HUDEP-2 (cell line): ENCODE measurements around the gene CCDC74B.
"Not testable (repeated sequence)": the region's sequence is repeated elsewhere in the genome, so short reads cannot be mapped to it uniquely, and the experiment has no call there.

Experiments
- DNase-seq, 76 experiments: peaks; one replicate each; lab custom pipeline; 2025; ENCODE audit not compliant: unreplicated experiment in 76 of 76; lab: John Stamatoyannopoulos, UW

Gene CCDC74B

DNA sequence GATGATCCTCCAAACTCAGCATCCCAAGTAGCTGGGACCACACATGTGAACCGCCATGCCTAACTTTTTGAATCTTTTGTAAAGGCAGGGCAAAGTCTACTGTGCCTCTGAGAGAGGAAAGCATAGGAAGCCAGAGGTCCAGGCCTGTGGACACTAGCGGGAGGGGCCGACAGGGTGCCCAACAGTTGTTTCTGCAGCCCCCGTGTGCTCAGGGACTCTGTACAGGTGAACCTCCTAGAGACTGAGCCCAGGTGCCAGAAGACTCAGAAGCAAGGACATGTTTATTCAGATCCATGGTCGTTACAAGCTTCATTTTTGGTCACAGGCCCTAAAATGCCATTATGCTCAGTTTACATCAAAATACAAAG is 6.2 kb upstream of the CCDC74B start:
- DNase-seq = not testable (repeated sequence)

DNA sequence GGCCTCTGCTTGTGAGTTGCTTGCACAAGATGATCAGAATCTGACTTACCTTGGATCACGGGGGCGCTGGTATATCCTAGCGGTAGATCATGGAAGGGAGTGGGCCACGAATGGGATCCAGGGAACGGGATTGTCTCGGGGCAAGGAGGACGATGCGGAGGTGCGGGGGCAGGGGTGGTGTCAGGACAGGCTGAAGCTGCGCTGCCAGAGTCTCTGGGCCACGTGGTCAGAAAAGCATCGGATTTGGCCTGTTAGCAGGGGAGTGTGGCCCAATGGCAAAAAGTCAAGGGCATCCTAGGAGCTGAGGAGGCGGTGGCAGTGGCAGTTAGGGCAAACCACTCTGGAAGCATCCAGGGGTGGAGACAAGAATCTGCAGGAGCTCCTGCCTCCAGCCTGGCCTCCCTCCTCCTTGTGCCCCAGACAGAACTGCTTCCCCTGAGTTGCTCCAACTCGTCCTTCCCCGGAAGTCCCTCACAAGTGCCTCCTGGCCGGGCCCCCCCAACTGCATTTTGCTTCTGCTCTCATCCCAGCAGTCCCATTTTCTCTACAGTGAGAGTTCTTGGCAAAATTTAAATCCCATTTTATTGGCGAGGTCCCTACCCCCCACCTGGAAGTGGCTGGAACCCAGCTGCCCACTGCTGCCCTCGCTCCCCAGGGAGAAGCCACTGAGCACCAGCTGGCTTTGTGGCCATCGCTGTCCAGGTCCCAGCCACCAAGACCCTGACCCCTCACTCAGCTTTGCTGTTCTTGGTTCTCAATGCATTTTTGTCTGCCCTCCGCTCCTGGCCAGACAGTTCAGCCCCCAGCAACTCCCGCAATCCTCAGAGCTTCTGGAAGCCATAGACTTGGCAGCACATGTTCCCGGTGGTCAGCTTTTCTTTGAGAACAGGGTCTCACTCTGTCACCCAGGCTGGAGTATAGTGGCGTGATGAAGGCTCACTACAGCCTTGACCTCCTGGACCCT is 5.6 kb upstream of the CCDC74B start:
- no peak for DNase-seq

DNA sequence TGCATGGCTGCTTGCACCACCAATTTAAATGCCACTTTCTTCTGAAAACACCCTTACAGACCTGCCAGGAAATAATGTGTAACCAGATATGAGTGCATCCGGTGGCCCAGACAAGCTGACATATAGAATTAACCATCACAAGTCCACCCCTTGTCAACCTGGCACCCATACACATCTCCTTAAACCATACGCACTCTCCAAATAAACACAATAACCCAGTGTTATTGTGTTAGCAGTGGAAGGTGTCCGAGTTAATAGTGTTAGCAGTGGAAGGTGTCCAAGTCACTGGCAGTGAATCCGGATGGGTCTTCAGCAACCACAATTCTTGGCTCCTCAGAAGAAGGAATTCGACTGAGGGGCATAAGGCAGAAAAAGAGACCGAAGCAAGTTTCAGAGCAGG is 3.6 kb upstream of the CCDC74B start:
- not testable (repeated sequence) for DNase-seq

DNA sequence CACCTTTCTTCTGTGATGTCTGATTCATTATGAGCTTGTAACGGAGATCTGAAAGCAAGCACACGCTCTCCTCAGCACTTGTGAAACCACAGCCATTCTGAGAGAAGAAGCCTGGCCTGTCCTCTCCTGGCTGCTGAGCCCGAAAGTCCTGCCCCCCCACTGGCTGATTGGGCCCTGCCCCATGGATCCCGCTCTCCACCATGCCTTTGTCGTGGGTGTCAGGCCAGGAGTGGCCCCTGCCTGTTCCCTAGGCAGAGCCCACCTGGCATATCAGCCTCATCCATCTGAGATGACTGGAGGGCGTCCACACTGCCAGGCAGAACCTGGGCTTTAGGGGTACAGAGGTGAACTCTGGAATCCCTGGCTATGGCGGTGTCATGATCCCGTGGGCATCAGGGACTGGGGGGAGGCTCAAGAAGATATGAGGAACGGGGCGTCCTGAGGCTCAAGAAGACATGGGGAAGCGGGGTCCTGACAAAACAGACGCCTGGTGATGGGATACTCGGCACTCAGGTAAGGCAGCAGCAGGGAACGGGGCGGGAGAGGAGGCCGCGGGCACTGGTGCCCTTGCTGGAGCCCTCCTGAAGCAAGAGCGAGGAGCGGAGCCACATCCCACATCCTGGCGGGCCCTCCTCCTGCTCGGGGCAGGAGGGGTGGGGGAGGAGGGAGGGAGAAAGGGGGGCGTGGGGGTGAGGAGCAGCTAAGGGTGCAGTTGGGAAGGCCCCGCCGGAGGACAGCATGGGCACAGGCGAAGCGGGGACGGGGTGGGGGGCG is 1.5 kb downstream of the CCDC74B start:
- DNase-seq = not testable (repeated sequence)

DNA sequence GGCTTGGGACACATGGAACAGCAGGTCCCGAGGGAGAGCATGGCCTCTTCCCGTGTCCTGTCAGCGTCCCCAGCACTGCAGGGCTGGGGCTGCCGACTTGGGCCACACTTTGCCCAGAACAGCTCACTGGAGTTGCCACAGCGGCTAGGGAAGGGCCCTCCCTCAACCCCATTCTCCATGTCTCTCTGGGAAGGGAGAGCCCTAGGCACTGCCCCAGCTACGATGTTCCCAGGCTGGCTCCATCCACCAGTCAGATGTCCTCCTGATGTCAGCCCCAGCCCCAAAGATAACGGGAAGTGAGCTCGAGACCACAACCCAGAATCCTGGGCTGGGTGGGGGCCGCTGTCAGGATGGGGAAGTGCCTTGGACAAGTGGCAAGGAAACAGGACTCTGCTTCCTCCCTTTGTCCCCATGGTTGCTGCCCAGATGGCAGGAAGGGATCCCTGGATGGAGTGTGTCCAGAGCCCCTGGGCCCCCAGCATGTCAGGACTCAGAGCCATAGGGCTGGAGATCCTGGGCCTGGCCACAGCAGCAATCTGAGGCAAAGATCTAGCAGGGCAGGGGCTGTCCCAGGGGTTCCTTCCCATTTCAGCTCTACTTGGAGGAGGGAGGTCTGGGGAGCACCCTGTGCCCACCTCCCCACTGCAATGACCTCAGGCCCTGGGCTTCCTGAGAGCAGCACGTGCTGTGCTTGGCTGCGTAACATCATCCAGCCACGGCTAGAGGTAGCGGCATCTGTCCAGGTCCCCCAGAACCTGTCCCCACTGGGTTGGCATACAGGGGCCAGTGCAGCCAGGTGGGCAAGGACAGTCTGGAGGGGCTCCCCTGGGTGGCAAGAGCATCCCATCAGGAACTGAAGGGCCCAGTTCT is 2.3 kb downstream of the CCDC74B start:
- DNase-seq = not testable (repeated sequence)

DNA sequence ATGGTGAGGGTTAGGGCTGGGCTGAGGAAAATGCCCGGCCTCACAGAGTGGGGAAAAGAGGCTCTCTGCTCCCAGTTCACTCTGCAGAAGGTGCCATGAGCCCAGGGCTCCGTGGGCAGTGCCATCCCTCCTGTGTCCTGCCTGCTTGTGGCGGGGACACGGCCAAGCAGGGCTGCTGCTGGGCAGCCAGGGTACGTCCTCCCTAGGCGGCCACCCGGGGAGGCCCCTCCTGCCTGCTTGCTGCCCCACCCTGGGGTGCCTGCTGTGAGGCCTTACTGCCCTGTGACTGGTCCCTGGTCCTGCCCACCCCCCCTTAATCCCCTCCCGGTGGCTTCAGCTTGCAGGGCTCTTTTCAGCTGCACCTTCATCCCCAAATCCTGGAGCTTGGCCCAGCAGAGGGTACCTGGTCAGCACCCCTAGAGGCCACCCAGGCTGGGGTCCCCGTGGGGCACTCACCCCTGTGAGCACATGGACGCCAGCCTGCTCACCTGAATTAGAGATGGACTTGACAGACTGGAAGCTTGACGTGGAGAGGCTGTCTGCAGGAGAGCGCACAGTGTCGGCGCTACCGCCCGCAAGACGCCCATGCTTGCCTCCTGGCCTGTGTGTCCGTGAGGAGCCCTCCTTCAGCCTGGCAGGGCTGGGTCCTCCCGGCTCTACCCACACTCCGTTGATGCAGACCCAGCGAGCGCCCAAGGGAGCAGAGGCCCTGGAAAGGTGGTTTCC is 3.1 kb downstream of the CCDC74B start:
- DNase-seq = not testable (repeated sequence)

DNA sequence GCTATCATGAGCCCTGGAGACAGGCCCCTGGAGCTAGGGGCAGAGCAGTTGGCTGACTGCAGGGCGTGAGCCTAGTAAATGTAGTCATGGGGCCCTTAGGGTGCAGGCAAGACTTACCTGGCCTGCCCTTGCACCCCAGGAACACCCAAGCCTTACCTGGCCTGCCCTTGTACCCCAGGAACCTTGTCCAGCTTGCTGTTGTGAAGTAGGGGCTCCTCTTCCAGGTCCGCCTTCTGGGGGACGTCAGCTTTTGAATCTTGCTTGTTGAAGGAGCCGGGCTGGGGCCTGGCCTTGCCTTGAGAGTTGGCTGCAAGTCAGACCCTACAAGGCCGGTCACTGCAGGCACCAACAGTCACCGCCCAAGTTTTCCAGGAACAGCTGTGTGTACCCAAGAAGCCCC is 3.9 kb downstream of the CCDC74B start:
- DNase-seq = not testable (repeated sequence)

DNA sequence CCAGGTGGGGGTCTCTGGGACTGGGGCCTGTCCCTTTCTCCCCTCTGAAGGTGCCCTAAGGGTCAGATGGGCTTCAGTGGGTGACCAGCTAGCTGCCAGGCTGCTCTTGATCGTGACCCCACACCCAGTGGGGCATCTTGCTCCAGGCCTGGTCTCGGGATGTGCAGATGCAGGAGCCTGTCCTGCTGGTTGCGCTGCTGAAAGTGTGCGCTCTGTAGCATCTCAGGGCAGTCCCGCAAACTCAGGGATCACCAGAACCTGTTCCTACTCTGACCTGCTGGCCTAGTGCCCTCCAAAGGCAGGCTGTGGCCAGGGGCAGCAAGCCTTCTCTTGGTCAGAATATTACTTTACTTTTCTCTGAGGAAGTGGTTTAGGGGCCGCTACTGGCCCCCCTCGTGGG is 4.4 kb downstream of the CCDC74B start:
- DNase-seq = not testable (repeated sequence)

DNA sequence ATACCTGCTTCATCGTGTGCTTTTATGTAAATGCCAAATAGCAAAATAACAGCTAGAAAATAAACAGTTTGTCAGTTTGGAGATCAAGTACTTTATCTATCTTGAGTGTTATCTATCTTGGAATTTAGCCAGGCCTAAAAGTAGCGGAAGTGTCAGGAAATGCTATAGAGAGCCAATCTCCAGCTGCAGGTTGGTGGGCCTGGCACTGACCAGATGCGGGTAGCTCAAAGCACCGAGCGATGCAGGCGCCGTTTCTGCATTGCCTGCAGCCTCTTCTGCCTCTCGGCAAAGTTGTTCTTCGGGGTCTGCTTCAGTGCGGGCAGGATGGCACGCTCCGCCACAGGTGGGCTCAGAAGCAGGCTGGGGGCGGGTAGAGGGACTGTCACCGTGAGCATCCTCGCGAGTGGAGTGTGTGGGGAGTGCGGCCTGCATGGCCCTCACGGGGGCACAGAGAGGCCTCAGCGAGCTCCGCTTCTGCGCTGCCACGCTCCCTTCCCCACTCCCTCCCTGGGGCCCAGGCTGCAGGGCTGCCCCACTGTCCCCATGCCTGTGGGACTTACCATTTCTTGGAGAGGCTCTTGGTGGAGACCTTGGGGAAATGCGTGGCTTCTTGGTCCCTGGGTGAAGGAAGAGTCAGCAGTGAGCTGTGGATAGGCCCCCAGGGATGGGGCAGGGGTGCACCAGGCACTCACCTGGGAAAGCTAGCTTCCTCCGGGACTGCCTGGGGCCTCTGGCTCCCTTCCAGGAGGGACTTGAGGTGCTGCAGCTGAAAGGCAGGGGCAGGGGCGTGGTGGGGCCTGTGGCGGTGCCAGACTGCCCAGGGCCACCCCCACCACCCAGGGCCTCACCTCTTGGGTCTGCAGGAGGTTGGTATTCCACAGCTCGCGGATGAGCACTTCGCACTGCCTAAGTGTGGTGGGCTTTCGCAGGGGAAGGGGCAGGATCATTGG is 5.3 kb downstream of the CCDC74B start:
- not testable (repeated sequence) for DNase-seq

DNA sequence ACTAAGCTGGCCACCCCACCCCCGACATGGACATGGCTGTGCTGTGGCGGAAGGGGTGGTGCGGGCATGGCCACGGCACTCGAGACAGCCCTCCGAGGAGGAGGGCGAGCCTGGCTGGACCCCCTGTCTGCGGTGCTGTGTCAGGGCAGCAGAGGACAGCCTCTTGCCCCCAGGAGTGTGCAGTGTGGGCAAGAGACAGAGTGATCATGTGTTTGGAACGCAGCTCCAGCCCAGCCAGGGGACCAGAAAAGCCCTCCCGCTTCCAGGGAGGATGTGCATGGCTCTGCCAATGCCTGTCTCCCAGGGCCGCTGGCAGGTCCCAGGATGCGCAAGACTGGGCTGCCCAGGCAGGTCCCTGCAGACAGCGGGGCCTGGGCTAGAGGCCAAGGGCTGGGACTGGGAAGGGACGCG is 6.1 kb downstream of the CCDC74B start:
- not testable (repeated sequence) for DNase-seq

DNA sequence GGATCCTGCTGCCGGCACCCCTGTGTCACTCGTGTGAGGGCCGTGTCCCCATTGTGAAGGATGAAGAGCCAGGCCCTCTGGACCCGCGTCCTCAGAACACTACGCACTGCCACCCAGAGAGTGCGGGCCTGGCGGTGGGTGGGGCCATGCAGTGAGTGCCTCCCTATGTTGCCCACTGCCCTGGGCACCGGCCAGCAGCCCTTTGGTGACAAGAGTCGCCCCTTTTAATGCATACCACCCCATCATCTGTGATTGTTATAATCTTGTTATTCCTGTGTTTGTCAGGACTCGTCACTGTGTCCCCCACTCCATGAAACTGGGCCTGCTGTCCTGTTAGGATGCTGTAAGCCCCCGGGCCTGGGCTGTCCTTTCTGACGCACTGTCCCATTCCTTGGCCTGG is 6.6 kb downstream of the CCDC74B start:
- not testable (repeated sequence) for DNase-seq

DNA sequence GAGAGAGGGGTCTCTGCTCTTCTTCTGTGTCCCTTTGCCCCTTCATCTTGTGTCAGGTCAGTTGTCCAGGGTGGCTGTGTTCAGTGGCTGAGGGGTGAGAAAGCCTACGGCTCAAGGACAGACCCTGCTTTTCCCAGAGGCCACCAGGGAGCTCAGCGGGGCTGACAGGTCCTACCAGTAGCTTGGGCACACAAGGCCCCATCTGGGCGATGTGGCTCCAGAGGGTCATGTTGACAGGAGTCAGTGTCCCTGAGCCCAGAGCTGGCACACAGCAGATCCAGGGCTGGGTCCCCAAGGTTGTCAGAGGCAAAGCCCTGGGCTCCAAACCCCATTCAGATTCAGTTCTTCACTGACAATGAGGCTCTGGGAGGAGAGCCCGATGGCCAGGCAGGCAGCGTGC is 7.8 kb downstream of the CCDC74B start:
- DNase-seq = not testable (repeated sequence)

DNA sequence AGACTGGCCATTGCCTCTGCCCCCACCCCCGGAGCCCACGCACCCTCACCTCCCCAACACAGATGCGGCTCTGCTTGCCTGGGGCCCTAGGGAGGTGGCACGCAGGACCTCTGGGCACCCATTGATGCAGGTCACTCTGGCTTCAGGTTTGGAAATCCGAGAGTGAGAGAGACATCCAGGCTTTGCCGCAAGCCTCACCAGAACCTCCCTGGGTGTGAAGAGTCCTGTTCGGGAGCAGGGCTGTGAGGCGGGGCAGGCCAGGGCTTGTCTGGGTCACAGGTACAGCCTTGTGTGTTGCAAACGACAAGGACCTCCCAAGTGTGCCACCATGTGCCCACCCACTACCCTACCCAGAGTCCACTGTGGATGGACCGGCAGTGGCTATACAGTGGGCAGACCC is 8.4 kb downstream of the CCDC74B start:
- DNase-seq = not testable (repeated sequence)

DNA sequence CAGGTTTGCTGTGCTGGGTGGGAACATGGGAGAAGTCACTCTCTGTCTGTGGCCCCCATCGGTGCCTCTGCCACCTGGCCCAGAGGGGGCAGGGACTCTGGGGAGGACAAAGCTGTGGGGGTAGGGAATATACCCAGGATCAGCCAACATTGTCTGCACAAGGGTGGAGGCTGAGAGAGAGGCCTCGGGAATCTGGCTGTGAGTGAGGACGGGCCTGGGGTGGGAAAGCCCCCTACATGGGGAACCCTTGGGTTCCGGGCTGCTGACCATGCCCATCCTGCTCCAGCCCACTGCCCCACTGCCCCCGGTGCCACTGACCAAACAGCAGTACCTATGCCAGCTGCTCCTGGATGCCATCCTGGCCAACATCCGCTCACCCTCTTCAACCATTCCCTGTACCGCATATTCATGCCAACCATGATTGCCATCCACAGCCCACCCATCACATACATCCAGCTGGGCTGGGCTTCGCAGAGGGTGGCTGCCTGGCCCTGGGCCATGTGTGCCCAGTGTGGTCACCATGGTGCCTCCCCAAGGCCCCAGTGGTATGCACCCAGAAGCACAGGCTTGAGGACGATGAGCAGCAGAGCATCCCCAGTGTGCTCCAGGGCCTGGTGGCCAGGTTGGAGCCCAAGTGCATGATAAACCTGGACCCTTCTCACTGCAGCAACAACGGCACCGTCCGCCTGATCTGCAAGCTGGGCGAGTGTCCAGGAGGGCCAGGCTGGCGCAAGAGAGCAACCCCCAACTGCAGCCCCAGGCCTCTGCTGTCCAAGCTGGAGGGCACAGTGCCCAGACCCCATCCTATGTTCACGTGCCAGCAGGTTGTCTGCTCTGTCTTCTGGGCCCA is 9.0 kb downstream of the CCDC74B start:
- DNase-seq = no peak

DNA sequence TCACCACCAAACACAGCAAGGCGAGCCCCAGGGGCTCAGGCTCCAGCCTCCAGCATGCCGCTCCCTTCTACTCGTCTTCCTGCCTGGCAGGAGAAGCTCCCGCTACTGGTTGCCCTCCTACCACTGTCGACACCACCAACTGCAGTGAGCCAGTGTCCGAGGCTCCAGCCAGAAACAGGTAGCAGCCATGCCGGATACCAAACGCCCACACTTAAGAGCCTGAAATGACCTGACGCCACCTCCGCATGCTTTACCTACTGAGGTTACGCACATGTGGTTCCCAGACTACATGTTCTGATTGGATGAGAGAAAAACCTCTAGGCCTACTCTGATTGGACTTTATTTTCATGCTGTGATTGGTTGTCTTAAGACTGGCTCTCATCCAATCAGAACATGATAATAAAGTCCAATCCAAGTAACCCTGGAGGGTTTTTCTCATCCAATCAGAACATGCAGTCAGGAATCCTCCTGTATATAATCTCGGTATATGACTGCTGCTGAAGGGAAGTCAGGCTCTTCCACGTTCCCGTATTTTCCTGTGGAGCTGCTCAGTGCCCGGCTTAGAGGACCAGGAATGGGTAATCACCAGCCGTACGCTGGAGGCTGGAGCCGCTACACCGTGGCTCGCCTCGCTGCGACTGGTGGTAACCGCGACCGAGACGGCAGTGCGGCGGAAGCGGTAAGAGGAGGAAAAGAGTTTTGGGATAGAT is 15.6 kb downstream of the CCDC74B start, which contains the start of gene POTEF:
Gene POTEF, minus strand, starts transcription at position 103 of the 710 bp plus-strand sequence. CDS start 8,707 bp downstream, outside the sequence.
- DNase-seq = not testable (repeated sequence)

DNA sequence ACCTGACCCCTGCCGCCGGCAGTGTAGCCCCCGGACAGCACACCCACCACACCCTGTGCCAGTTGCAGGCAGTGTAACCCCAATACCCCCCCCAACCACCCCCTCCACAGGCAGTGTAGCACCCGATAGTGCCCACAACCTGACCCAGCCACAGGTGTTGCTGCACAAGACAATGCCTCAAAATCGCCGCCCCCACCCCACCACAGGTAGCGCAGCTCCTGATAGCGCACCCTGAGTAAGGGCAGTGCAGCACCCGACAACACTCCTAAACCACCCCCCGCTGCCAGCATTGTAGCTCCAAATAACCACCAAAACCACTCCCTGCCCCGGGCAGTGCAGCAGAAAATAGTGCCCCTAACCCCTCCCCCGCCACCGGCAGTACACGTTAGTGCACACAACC is 16.4 kb downstream of the CCDC74B start:
- not testable (repeated sequence) for DNase-seq

DNA sequence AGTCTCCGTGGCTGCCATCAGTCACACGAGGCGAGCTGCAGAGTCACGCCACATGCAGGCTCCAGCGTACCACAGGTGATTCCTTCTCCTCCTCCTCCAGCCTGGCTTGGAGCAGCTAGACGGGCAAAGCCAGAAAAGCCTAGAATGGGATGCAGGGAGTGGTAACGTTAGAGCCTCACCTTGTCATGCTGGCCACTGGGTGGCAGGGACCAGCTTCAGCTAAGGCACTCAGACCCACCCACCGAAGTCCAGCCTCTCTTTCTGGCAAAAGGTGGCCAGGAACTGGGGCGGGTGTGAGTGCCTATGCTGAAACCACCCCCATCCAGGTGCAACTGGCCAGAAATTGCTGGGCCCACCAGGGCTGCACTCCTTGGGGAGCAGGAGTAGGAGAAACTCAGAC is 17.2 kb downstream of the CCDC74B start:
- not testable (repeated sequence) for DNase-seq
